GM19043 (cell line): ENCODE results near the gene IPO13.

Experiments used
- ATAC-seq: cut with Tn5 transposase; IDR thresholded peaks from one replicate; pipeline ENCODE4 v1.9.1; 2021; ENCODE audit warnings: low read depth; ENCODE audit not compliant: unreplicated experiment

Gene IPO13

DNA sequence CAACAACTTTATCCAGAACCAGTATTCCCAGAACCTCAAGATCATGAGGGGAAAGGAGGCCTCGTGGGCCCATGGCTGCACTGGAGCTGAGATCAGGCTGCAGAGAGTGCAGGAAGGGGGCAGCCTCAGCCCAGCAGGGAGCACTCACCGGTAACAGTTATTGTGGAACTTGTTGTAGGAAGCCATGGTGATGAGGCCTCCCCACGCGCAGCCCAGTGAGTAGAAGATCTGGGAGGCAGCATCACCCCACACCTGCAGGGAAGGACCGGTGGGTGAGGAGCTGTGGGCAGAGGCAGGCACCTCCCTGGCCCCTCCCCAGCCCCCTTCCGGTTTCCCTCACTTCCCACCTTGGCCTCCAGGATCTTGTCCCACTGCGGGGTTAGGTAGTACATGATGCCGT, 55.4 kb downstream of the IPO13 start:
- no peak for ATAC-seq

DNA sequence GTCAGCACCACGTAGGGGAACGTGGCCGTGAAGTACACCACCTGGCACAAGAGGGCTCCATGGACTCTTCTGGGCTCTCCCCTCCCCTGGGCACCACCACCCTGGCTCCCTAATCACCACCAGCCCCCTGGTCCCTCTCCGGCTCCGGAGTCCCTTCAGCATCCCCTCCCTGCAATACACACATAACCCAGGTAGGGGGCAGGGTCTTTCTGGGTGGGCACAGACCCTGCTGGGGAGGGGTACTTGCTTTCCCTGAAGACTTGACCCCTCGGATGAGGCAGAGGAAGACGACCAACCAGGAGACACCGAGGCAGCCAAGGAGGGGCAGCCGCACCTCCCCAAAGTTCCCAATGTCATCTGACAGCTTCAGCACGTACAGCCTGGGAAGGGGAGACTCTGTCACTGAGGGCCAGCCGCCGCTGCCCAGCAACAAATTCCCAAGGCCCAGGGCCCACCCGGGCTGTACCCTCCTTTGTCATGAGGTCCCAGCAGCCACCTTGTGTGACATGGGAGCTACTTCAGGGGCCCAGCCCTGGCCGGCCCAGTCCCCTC, 55.9 kb downstream of the IPO13 start:
- ATAC-seq, result no peak

DNA sequence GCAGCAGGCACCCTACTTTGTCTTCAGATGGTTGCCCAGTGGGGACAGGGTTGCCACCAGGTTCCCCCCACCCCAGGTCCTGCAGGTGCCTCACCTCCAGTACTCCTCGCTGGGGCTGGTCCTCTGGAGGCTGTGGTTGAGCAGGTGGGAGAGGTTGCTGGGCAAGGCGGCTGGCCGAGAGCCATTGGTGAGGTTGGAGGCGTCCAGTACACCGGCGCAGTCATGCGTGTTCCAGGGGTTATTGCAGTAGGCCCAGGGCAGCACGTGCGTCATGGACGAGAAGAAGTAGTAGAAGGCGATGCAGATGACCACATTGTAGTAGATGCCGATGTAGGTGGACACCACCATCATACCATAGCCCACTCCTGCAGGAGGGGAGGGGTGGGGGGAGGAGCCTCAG, 61.5 kb downstream of the IPO13 start:
- no peak for ATAC-seq

DNA sequence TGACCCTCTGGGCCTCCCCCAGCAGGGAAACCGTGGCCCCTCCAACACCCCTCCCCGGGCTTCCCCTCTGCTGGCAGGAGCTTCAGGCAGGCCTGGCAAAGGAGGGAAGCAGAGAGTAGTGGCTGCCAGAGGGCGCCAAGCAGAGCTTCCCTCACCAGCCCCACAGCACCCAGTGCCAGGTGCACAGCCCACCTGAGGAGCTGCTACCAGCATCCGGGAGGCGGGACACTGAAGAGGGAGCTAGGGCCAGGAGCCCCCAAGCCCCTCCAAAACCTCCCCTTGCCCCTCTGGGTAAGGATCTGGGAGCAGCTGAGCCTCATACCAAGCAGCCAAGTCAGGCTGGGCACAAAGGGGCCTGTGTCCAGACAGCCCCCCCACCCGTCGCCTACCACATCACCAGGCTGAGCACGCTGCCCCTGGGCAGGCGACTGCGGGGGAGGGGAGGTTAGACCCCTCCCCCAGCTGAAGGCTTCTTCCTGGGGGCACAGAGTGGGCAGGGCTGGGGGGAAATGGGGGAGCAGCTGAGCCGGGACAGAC, 64.3 kb downstream of the IPO13 start:
- ATAC-seq, result no peak

DNA sequence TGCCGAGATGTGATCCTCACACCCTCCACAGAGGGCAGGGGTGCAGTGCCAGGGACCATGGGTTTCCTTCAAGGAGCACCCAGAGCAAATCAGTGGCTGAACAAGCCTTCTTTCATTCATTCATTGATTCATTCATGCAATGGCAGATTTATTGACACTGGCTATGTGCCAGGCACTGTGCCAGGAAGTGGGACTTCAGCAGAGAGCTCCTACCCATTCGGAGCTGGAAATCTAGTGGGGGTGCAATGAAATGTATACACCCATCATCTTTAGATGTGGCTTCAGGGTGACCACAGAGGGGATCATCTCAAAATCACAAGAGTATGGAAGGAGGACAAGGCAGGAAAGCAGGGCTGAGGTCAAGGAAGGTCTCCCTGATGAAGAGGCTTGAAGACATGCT, 65.7 kb downstream of the IPO13 start:
- no peak for ATAC-seq

DNA sequence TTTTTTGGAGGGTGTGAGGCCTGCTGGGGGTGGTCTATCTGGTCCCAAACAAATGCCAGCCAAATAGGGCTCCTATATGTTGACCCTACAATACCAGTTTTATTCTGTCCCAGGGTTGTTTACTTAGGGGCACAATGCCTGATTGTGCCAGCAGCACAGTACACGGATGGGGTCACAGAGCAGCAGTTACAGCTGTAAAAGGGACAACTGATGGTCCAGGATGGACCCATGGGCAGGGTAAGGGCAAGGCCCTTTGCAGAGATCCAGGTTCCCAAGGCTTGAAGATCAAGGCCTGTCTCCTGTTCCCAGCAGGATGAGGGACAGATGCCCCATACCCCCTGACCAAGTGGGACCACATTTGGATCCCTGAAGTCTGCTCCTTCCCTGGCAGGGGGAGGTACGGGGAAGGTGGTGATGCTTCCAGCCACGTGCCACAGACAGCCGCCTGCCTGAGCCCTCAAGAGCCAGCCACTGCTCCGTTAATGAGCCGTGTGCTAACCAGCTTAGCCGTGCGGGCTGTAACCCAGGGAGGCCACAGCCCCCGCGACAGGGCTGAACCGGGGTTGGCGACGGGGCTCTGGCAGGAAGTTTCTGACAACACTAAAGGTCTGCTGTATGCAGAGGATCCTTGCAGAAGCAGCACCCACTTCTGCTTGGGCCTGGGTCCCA, 66.3 kb downstream of the IPO13 start:
- ATAC-seq, result no peak

DNA sequence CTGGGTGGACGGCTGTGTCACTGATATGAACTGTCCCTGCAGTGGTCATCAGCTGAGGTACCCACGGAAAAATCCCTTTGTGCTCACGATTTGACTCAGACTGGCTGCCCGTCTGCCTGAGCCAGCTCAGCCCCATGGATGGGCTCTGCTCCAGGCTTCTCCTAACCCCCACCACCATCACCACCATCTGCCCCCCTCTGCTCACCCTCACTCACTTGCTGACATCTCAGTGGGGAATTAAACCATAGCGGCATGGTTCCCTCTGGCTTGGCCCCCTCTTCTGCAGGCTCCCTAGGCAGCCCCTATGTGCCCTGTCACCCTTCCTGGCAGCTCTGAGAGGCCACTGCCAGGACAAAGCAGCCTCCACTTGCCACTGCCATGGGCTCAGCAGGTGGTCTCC, 67.2 kb downstream of the IPO13 start:
- ATAC-seq, result no peak

DNA sequence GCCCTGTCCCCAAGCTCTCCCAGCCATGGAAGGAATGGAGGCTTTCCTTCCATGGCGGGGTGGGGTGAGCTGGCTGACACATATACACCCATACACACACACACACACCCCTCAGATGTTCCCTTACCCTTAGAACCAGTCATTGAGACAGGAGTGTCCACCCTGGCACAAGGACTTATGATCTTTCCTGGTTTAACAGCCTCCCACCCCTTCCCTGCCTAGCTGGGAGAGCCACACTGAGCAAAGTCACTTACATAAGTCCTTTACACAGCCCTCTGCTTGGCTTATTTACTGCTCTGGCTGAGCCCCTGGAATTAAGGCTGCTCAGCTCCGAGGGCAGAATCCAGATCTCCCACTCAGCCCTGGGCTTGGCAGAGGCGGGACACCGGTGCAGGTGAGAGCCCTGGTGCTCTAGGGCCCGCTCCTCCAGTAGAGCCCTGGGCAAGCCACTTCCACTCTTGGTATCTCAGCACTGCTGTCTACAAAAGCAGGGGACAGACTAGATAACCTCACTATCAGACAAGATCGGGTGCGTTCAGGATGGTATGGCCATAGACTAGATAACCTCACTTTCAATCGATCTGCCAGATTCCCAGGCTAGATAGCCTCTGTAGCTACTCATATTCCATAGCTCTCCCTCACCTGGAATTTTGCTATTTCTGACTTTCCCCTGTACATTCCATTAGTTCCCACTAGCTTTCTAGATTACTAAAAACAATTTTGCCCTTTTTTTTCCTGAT, 67.8 kb downstream of the IPO13 start:
- no peak for ATAC-seq

DNA sequence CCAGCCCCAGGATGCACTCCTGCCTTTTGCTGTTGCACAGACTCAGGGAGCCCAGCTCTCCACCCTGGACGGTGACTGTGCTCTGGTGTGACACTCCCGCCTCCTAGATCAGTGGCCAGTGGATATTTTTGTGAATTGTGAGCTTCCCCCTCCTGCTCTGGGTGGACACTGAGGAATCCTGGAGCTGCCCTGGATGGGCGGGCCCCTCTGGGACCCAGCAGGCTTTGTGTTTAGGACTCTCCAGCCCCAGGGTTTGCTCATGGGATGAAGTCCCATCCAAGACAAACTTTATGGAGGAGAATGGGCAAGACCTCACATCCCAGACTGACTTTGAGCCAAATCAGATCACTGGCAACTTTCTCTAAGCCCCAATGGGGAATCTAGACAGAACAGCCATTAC, 68.5 kb downstream of the IPO13 start:
- ATAC-seq, result no peak

DNA sequence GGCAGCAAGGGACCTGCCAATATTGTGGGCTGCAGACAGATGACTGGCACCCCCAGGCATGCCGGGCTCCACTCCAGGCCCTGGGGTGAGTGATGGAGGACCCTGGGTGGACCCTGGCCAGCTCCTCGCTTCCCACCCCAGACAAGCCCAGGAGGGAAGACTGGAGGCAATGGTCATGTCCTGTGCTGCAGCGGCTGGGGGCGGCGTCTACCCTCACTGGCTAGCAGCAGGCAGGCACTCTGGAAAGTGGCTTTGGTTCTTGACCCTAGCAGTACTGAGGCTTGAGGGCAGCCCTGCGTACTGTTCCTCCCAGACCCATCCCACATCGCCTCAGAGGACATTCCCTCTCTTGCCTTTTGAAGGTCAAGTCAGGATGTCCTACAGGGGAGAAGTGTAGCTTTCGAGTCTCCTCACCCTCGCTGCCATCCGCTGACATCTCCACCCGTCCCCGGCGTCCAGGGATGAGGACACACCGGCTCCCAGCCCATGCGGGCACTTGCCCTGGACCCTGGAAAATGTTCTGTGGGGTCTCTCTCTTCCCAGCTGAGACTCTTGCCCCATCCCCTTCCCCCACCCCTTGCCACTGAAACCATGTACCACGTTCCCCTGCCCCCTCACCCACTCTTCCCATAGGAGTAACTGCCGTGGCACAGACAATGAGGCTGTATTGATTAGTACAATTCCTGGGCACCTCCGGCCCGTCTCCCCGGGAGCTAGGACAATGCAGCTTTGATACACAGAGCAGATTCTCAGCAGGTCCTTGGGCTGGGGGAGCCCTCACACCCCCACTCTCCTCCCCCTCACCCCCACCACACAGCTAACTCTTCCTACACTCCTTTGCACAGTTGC, 69.5 kb downstream of the IPO13 start:
- ATAC-seq, result no peak

DNA sequence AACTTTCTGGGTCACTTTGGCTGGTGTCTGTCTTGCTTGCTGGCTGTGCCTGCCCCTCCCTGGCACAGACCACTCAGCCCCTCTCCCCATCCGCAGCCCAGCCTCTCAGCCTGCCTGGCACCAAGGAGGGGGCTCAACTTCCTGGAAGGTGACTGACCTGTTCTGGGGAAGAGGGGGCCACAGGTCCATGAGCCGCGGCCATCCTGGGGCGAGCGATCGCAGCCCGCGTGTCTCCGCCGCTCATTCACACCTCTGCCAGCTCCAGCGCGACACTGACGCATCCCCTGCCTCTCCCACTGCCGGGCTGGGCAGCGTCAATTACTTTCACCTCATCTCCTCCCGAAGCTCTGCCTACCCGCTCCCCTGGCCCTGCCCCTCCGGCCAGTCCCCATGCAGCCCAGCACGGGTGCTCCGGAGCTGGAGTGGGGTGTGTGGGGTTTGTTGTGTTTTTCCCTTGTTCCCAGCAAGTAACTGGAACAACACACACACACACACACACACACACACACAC, 70.2 kb downstream of the IPO13 start:
- no peak for ATAC-seq
